B cell (primary cell): ENCODE data around the gene SH3YL1. TPM values are rescaled to one million over a fixed set of nuclear protein-coding genes. Genes with fewer than 3 reads are reported as not detected.

ENCODE experiments used
- ATAC-seq: fragments of 200-7000 bp; cut with Tn5 transposase; one replicate; pipeline ENCODE4 v1.10.0; 2021; ENCODE audit warnings: low read depth, mild to moderate bottlenecking, moderate number of reproducible peaks, moderate library complexity
- CTCF ChIA-PET: fragments of 350-600 bp; sonication (Branson Sonifier 250); formaldehyde crosslinking; loops from one replicate; lab custom pipeline; 2021; ENCODE audit warnings: antibody characterized with exemption, inconsistent platforms; lab: Charles Lee
- POLR2A ChIA-PET: fragments of 350-600 bp; sonication (Branson Sonifier 250); formaldehyde crosslinking; loops from one replicate; lab custom pipeline; 2021; ENCODE audit warnings: antibody characterized with exemption; lab: Charles Lee
- DNase-seq: peaks from one replicate; pipeline ENCODE4 v3.0.0; 2013
- H2AFZ ChIP-seq: 2 replicates; pipeline ENCODE4 v1.6.1; 2012; ENCODE audit warnings: mild to moderate bottlenecking, low read depth, low read length; ENCODE audit not compliant: insufficient read depth, poor library complexity, severe bottlenecking
- H3K27ac ChIP-seq, 2 donors: 1 replicate in 1 of 2; 2 replicates in 1 of 2; pipeline ENCODE4 v1.5.1; 2012 to 2013; ENCODE audit warnings: low read length in 2 of 2, mild to moderate bottlenecking in 2 of 2, moderate library complexity in 1 of 2
- H3K27me3 ChIP-seq, 4 experiments: fragments of 200-600 bp in 1 of 4; sonication (generic) in 1 of 4; replicated peaks in 1 of 4; 1 replicate in 2 of 4; 2 replicates in 2 of 4; pipeline versions ENCODE4 v1.6.1 to v1.7.0; 2013 to 2016; ENCODE audit warnings: low read length in 3 of 4, mild to moderate bottlenecking in 2 of 4, mixed read lengths in 1 of 4, moderate library complexity in 1 of 4; ENCODE audit not compliant: insufficient read depth in 4 of 4, control insufficient read depth in 3 of 4; ENCODE audit errors: control extremely low read depth in 1 of 4
- H3K36me3 ChIP-seq, 2 experiments: replicated peaks in 1 of 2; 1 replicate in 1 of 2; 2 replicates in 1 of 2; pipeline versions ENCODE4 v1.6.1 to v1.7.1; 2013; ENCODE audit warnings: low read length in 1 of 2; ENCODE audit not compliant: insufficient read depth in 2 of 2, control insufficient read depth in 1 of 2; ENCODE audit errors: control extremely low read depth in 1 of 2, extremely low read depth in 1 of 2
- H3K4me1 ChIP-seq, 2 donors: fragments of 200-600 bp in 1 of 2; sonication (generic) in 1 of 2; 1 replicate in 1 of 2; 2 replicates in 1 of 2; pipeline versions ENCODE4 v1.5.1 to v1.6.1; 2013 to 2017; ENCODE audit warnings: low read length in 2 of 2; ENCODE audit not compliant: control insufficient read depth in 2 of 2, insufficient read depth in 2 of 2
- H3K4me2 ChIP-seq: replicated peaks from 2 replicates; pipeline ENCODE3; 2012; ENCODE audit warnings: mild to moderate bottlenecking, low read depth, low read length; ENCODE audit not compliant: poor library complexity, severe bottlenecking
- H3K4me3 ChIP-seq, 5 experiments: fragments of 200-600 bp in 1 of 5; sonication (generic) in 1 of 5; 1 replicate in 3 of 5; 2 replicates in 2 of 5; pipeline versions ENCODE4 v1.5.1 to v1.7.0; 2011 to 2016; ENCODE audit warnings: low read length in 4 of 5, mild to moderate bottlenecking in 4 of 5, low read depth in 2 of 5, control low read depth in 1 of 5, moderate library complexity in 1 of 5; ENCODE audit not compliant: insufficient read depth in 1 of 5; ENCODE audit errors: control extremely low read depth in 1 of 5, extremely low read depth in 1 of 5
- H3K79me2 ChIP-seq: fragments of 200-600 bp; sonication (generic); one replicate; pipeline ENCODE4 v1.6.0; 2016; ENCODE audit warnings: low read length; ENCODE audit not compliant: control insufficient read depth, insufficient read depth
- H3K9ac ChIP-seq: fragments of 200-600 bp; sonication (generic); 2 replicates; pipeline ENCODE4 v1.6.1; 2017; ENCODE audit warnings: mild to moderate bottlenecking, low read length, moderate library complexity
- H3K9me3 ChIP-seq, 3 donors: one replicate each; pipeline versions ENCODE4 v1.6.1 to v1.7.1; 2013; ENCODE audit warnings: low read length in 2 of 3; ENCODE audit not compliant: control insufficient read depth in 2 of 3, insufficient read depth in 1 of 3; ENCODE audit errors: control extremely low read depth in 1 of 3
- H4K20me1 ChIP-seq: 2 replicates; pipeline ENCODE4 v1.6.0; 2012; ENCODE audit warnings: mild to moderate bottlenecking, low read length; ENCODE audit not compliant: insufficient read depth, control insufficient read depth, poor library complexity, severe bottlenecking
- H3K27ac Mint-ChIP-seq: one replicate; pipeline ENCODE4 v1.8.0; 2021; ENCODE audit warnings: mixed read lengths
- H3K27me3 Mint-ChIP-seq: one replicate; pipeline ENCODE4 v1.8.0; 2021; ENCODE audit warnings: mixed read lengths
- H3K4me1 Mint-ChIP-seq: one replicate; pipeline ENCODE4 v1.8.0; 2021; ENCODE audit warnings: mixed read lengths
- H3K4me3 Mint-ChIP-seq: one replicate; pipeline ENCODE4 v1.8.0; 2021; ENCODE audit warnings: mixed read lengths
- H3K9me3 Mint-ChIP-seq: one replicate; pipeline ENCODE4 v1.8.0; 2022; ENCODE audit warnings: mixed read lengths; ENCODE audit not compliant: insufficient read depth
- CTCF ChIP-seq: fragments of 200-600 bp; IDR thresholded peaks from one replicate; pipeline ENCODE4 v1.8.0; 2022; ENCODE audit warnings: antibody characterized with exemption, mild to moderate bottlenecking
- EZH2 ChIP-seq: IDR thresholded peaks from 2 replicates; pipeline ENCODE4 v1.6.1; 2012; ENCODE audit warnings: borderline replicate concordance, low read depth, mild to moderate bottlenecking, moderate library complexity, low read length; ENCODE audit not compliant: insufficient read depth, poor library complexity, severe bottlenecking
- WGBS: methylation state at CpG from one replicate; pipeline ENCODE4 v1.1.5; 2013; ENCODE audit warnings: missing lambda C conversion rate; ENCODE audit not compliant: insufficient coverage; 5-methylcytosine and 5-hydroxymethylcytosine counted together
- intact Hi-C: fragments of 100-400 bp; cut with micrococcal nuclease; formaldehyde crosslinking; loops from one replicate; pipeline ENCODE4 v1.10.0; 2022
- polyA plus RNA-seq: library from polyadenylated mRNA; depleted of rRNA; stranded (reverse); fragments of >200 nt; gene quantifications from 2 replicates; pipeline ENCODE4 v1.2.3, GENCODE V29; 2012
- total RNA-seq, 2 donors: library from RNA; stranded (reverse); fragments of 120-200 nt in 1 of 2; gene quantifications; 1 replicate in 1 of 2; 2 replicates in 1 of 2; pipeline versions ENCODE4 v1.2.3 to v1.2.4, GENCODE V29; 2013 to 2022

The SH3YL1 gene
- total and polyA plus RNA-seq, 2 donors (not counting 1 experiment from before 2014, with no cell fraction given): 33.2 to 48.4 TPM

- Histone ChIP-seq H3K36me3 (no peaks in the 10 kb centered on the region), H3K27ac (no peak overlapping the region), H3K9ac (no peak overlapping the region), H3K9me3 (peaks cover 0 to 5% (median 0%) of the 10 kb centered on the region in 3 donors), H3K4me3 (no peak overlapping the region), H3K4me1 (no peaks in the 10 kb centered on the region), H2AFZ (no peak overlapping the region), H3K27me3 (peaks cover 0 to 3% (median 0%) of the 10 kb centered on the region in 4 experiments), H3K4me2 (no peak overlapping the region), H4K20me1 (no peaks in the 10 kb centered on the region), H3K79me2 (no peaks in the 10 kb centered on the region)
- CTCF ChIA-PET: no interaction called here
- POLR2A ChIA-PET: no interaction called here
- TF ChIP-seq CTCF (no peak), EZH2 (no peak)
- peaks cover 16% of the 10 kb centered on the region for H3K27me3 Mint-ChIP-seq
- ATAC-seq (no peak), DNase-seq (no peak)
- H3K27ac Mint-ChIP-seq: no peak overlapping the region
- H3K4me3 Mint-ChIP-seq: no peak overlapping the region
- intact Hi-C loops: no loop called here
- H3K9me3 Mint-ChIP-seq: no peaks in the 10 kb centered on the region
- H3K4me1 Mint-ChIP-seq: no peaks in the 10 kb centered on the region
These were observed 83.9 kb downstream of the SH3YL1 start for GRCh38 chr2:179886-180285.

GRCh38 chr2:177733-178132, 86.1 kb downstream of the SH3YL1 start:
- Histone ChIP-seq H3K9ac (no peak overlapping the region), H3K4me3 (no peak overlapping the region), H3K4me1 (no peaks in the 10 kb centered on the region), H3K9me3 (no peaks in the 10 kb centered on the region), H3K27me3 (peaks cover 0 to 3% (median 0%) of the 10 kb centered on the region in 4 experiments), H3K4me2 (no peak overlapping the region), H3K27ac (no peak overlapping the region), H3K36me3 (no peaks in the 10 kb centered on the region), H2AFZ (no peak overlapping the region), H3K79me2 (no peaks in the 10 kb centered on the region), H4K20me1 (no peaks in the 10 kb centered on the region)
- WGBS: 87% methylated on average over 2 of the region's 2 CpGs
- DNase-seq (no peak), ATAC-seq (no peak)
- no peak for TF ChIP-seq CTCF
- no peak for TF ChIP-seq EZH2
- Mint-ChIP-seq H3K4me3 (no peak overlapping the region), H3K9me3 (no peaks in the 10 kb centered on the region), H3K4me1 (no peaks in the 10 kb centered on the region), H3K27ac (no peak overlapping the region), H3K27me3 (peaks cover 11% of the 10 kb centered on the region)
- ChIA-PET POLR2A (no interaction called here), CTCF (no interaction called here)
- intact Hi-C loops: no loop called here
